ENCODE data around the gene GRWD1. TPM values are rescaled to one million over a fixed set of nuclear protein-coding genes. Genes with fewer than 3 reads are reported as not detected.

GRWD1 gene
- total and polyA plus RNA-seq, 10 of the 15 experiments (the other 5 are each of a cell fraction or from before 2014, with no cell fraction given): 1.4 to 103 (median 30.7) TPM

DNA sequence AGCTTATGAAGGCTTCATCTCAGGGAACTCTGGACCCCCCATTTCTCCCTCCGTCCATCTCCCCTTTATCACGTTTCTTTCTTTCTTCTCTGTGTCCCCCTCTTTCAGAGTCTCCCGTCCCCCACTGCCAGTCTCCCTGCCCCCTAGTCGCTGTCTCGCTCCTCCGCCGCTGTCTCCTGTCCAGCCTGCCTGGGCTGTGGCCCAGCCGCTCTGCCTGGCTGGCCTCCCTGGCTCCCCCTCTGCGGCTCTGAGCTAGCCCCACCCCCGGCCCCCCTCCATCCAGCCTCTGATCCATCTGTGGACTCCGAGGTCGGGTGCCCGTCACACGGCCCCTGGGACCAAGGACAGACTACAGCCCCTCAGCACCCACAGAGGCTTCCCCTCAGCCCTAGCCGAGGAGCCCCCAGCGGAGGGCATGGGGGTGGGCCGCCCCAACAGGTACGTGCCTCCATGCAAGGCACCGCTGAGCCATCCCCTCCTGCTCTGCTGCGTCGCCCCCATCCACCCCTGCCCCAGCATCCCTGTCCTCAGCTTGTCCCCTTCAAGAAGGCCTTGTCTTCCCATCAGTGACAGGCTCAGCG lies 8.5 kb downstream of the GRWD1 start (continued):
- TF ChIP-seq, protein P1, sequence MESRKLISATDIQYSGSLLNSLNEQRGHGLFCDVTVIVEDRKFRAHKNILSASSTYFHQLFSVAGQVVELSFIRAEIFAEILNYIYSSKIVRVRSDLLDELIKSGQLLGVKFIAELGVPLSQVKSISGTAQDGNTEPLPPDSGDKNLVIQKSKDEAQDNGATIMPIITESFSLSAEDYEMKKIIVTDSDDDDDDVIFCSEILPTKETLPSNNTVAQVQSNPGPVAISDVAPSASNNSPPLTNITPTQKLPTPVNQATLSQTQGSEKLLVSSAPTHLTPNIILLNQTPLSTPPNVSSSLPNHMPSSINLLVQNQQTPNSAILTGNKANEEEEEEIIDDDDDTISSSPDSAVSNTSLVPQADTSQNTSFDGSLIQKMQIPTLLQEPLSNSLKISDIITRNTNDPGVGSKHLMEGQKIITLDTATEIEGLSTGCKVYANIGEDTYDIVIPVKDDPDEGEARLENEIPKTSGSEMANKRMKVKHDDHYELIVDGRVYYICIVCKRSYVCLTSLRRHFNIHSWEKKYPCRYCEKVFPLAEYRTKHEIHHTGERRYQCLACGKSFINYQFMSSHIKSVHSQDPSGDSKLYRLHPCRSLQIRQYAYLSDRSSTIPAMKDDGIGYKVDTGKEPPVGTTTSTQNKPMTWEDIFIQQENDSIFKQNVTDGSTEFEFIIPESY (IDR thresholded peaks at IDR 0.05): no peak
- TF ChIP-seq ZNF207 (IDR thresholded peaks at IDR 0.05; ENCODE audit: borderline replicate concordance) (no peak), WRNIP1 (IDR thresholded peaks at IDR 0.05; ENCODE audit: borderline replicate concordance, low read depth, low read length) (no peak), SREBF1 (IDR thresholded peaks at IDR 0.05; ENCODE audit: low read length) (no peak), HCFC1 (IDR thresholded peaks at IDR 0.05; ENCODE audit: low read length) (no peak), POLR2AphosphoS2 (IDR thresholded peaks at IDR 0.05; ENCODE audit: low read depth, low read length) (no peak), ZNF274 (IDR thresholded peaks at IDR 0.05; ENCODE audit: insufficient read depth, insufficient read length) (no peak), POLR2A (IDR thresholded peaks at IDR 0.05; ENCODE audit: low read depth, low read length) (no peak), IKZF1 (conservative IDR thresholded peaks at IDR 0.05) (no peak), MEF2B (IDR thresholded peaks at IDR 0.05; ENCODE audit: partially characterized antibody, poor library complexity, severe bottlenecking) (no peak), SUZ12 (IDR thresholded peaks at IDR 0.05; ENCODE audit: unreplicated experiment) (no peak), ZBED1 (IDR thresholded peaks at IDR 0.05; ENCODE audit: borderline replicate concordance) (no peak)

Data from GM12878 (cell line).